G401 (cell line): ENCODE data around the gene ARHGAP42. TPM values are rescaled to one million over a fixed set of nuclear protein-coding genes. Genes with fewer than 3 reads are reported as not detected.
A peak's percentile ranks its signal among the peaks of the same experiment; 100 is the strongest.
"Not testable (repeated sequence)": the region's sequence is repeated elsewhere in the genome, so short reads cannot be mapped to it uniquely, and the experiment has no call there.

Experiments
- DNase-seq: peaks from one replicate; pipeline ENCODE4 v3.0.0-alpha.2; 2015; ENCODE audit warnings: low spot score
- in situ Hi-C: cut with HindIII; loops from 2 replicates; pipeline ENCODE4 v1.10.0; 2016; ENCODE audit warnings: low sequenced_read_pairs, mixed read lengths
- total RNA-seq: library from RNA; depleted of rRNA; stranded (reverse); fragments of >200 nt; shearing (Covaris generic); gene quantifications from 2 replicates; pipeline ENCODE4 v1.2.3, GENCODE V29; 2014; rRNA removed

The ARHGAP42 gene, protein sequence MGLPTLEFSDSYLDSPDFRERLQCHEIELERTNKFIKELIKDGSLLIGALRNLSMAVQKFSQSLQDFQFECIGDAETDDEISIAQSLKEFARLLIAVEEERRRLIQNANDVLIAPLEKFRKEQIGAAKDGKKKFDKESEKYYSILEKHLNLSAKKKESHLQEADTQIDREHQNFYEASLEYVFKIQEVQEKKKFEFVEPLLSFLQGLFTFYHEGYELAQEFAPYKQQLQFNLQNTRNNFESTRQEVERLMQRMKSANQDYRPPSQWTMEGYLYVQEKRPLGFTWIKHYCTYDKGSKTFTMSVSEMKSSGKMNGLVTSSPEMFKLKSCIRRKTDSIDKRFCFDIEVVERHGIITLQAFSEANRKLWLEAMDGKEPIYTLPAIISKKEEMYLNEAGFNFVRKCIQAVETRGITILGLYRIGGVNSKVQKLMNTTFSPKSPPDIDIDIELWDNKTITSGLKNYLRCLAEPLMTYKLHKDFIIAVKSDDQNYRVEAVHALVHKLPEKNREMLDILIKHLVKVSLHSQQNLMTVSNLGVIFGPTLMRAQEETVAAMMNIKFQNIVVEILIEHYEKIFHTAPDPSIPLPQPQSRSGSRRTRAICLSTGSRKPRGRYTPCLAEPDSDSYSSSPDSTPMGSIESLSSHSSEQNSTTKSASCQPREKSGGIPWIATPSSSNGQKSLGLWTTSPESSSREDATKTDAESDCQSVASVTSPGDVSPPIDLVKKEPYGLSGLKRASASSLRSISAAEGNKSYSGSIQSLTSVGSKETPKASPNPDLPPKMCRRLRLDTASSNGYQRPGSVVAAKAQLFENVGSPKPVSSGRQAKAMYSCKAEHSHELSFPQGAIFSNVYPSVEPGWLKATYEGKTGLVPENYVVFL
- total RNA-seq = not detected in 2 replicates

- DNase-seq = peak; percentile 18
- in situ Hi-C loops = no loop called here
Observed at GRCh38 chr11:100687054-100687629, at the start of gene ARHGAP42. ARHGAP42 (plus strand) TSS chr11:100687288; CDS start chr11:100687679, 391 bp downstream.

GRCh38 chr11:100637706-100638105 lies 49.4 kb upstream of the ARHGAP42 start:
- in situ Hi-C loops = no loop called here
- peak; percentile 94 for DNase-seq

- in situ Hi-C loops = no loop called here
- DNase-seq = peak; percentile 26
Observed at GRCh38 chr11:100638648-100639047, 48.4 kb upstream of the ARHGAP42 start.

DNA sequence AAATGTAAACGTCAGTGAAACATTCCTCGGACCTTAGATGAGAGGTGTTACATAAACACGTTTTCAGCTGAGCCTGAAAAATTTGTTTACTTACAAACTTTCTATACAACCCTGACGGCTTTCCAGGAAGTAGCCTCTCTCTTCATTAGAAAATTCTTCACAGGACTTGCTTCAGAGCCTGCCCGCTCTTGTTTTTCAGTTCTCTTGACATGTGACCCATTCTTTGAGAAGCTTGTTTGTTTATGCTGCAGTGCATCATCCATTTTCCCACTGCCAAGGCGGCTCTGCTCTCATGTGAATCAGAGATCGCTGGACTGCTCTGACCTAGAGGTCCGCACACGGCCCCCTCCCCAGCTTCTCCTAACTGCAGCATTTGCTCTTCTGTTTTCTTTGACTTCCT lies 47.9 kb upstream of the ARHGAP42 start:
- in situ Hi-C loops = no loop called here
- DNase-seq = peak; percentile 26

- DNase-seq = no peak
- in situ Hi-C loops = no loop called here
Observed at GRCh38 chr11:100640071-100640470, 47.0 kb upstream of the ARHGAP42 start.

DNA sequence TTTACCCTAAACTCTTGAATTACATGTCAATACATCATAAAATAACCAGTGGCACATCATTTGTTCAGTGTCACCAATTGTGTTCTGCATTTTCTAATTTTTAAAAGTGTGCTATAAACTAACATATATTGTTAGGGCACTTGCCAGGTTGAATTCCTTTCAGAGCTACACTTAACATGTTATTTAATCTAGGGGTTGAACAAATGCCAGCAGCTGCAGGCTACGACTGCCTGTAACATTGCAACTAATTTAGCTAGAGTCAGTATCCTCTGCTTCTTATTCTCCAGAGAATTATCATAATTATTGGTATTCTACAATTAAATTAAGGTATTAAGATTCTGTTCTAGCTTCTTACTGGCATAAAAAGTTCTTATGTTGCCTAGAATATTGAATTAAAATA lies 46.4 kb upstream of the ARHGAP42 start:
- no peak for DNase-seq
- in situ Hi-C loops = no loop called here

DNA sequence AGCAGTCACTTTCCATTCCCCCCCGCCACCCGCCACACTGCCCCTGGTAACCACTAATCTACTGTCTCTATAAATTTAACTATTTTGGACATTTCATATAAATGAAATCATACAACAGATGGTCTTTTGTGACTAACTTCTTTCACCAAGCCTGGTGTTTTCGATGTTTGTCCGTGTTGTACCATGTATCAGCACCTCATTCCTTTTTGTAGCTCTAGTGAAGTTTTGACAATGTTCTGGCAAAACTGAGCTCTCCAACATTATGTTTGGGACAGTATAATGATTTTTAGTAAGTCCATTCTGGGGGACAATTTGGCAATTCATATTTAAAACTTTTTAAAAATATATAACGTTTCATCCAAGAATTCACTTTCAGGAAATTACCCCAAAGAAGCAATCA lies 45.6 kb upstream of the ARHGAP42 start:
- in situ Hi-C loops = no loop called here
- DNase-seq = no peak

- in situ Hi-C loops = no loop called here
- DNase-seq = no peak
Observed at GRCh38 chr11:100646545-100646944, 40.5 kb upstream of the ARHGAP42 start.

GRCh38 chr11:100647861-100648260 lies 39.2 kb upstream of the ARHGAP42 start:
- no peak for DNase-seq
- in situ Hi-C loops = no loop called here

GRCh38 chr11:100663583-100663982 lies 23.5 kb upstream of the ARHGAP42 start:
- in situ Hi-C loops = no loop called here
- DNase-seq = no peak

- in situ Hi-C loops = no loop called here
- no peak for DNase-seq
Observed at GRCh38 chr11:100663996-100664395, 23.1 kb upstream of the ARHGAP42 start.

DNA sequence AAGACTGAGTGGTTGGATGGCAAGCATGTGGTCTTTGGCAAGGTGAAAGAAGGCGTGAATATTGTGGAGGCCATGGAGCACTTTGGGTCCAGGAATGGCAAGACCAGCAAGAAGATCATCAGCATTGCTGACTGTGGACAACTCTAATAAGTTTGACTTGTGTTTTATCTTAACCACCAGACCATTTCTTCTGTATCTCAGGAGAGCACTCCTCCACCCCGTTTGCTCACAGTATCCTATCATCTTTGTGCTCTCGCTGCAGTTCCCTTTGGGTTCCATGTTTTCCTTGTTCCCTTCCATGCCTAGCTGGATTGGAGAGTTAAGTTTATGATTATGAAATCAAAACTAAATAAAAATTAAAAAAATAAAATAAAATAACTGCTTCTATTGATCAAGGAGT lies 20.3 kb upstream of the ARHGAP42 start:
- in situ Hi-C loops, DNase-seq: not testable (repeated sequence)

DNA sequence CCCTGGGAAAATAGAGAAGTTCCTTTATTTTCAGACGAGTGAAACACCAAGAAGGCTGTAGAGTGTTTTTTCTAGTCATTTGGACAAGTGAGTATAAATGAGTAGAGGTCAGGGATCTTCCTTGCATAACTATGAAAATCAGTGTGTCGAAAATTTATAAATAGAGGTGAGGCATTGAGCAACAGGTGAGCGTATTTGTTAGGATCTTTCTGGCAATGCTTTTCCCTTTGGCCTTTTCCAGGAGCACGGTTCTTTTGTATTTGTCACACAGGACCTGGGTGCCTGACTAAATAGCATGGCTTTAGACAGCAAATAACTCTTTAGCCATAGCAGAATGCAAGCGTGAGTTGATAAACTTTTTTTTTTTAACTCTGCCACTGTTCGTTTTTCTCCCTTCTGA lies 19.6 kb upstream of the ARHGAP42 start:
- no peak for DNase-seq
- in situ Hi-C loops = no loop called here

- DNase-seq = no peak
- in situ Hi-C loops = no loop called here
Observed at GRCh38 chr11:100670140-100670539, 16.9 kb upstream of the ARHGAP42 start.

GRCh38 chr11:100671471-100671870 lies 15.6 kb upstream of the ARHGAP42 start:
- no peak for DNase-seq
- in situ Hi-C loops = no loop called here

DNA sequence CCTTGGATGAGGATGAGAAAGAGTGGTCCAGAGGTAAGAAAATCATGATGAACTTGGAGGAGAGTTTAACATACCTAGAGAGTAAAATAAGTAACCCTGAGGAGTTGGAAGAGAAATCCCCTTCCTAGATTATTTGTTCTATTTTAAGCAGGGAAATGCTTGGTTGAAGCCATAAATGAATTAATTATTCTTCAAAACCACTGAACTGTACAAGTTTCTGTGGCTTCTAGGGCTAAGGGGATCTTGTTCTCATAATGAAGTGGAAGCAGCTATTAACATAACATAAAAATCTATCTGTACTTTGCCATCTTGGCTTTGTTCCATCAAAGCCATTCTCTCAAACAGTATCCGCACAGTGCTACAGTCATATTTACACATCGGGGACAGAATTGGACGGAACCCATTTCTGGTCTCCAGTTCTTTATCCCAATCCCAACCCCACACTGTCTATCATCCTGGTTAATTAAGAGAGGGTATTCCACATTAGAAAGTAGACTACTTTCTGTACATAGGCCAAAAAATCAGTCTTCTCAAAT lies 14.5 kb upstream of the ARHGAP42 start:
- no peak for DNase-seq
- in situ Hi-C loops = no loop called here

DNA sequence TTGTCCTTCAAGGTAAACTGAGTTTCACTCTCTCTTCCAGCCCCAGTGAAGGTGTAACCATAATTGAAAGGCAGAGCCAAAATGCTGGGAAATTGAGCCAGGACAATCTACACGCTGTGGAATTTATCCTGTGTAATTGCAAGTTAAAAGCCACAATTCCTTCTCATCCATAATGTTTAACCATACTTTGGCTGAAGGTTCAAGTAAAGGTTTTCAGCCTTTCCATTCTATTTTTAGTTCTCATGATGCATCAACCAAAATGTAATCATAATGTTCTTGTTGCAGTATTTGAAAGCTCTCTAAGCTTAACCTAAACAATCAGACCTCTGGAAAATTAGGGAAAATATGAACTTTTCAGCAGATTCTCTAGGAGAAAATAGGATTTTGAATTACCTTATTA lies 14.0 kb upstream of the ARHGAP42 start:
- DNase-seq = no peak
- in situ Hi-C loops = no loop called here

- in situ Hi-C loops = no loop called here
- DNase-seq = no peak
Observed at GRCh38 chr11:100674212-100674611, 12.9 kb upstream of the ARHGAP42 start.

GRCh38 chr11:100675115-100675650 lies 11.9 kb upstream of the ARHGAP42 start:
- in situ Hi-C loops = no loop called here
- no peak for DNase-seq
